H1 (cell line): ENCODE measurements around the gene THAP11. TPM values are rescaled to one million over a fixed set of nuclear protein-coding genes. Genes with fewer than 3 reads are reported as not detected.

ENCODE experiments used
- CTCF ChIA-PET: fragments of 300-600 bp; sonication (Branson Sonifier 250); formaldehyde crosslinking; loops from one replicate; lab custom pipeline; 2021; ENCODE audit not compliant: partially characterized antibody; lab: Charles Lee
- POLR2A ChIA-PET: fragments of 300-600 bp; sonication (Branson Sonifier 250); formaldehyde crosslinking; loops from one replicate; lab custom pipeline; 2021; ENCODE audit warnings: inconsistent platforms; ENCODE audit not compliant: partially characterized antibody; lab: Charles Lee
- DNase-seq, 2 experiments: peaks; one replicate each; pipeline versions ENCODE4 v3.0.0 to v3.0.0-alpha.2; 2010 to 2022; ENCODE audit warnings: low spot score in 2 of 2, low read depth in 1 of 2, mixed read lengths in 1 of 2
- FAIRE-seq: peaks from 2 replicates; lab custom pipeline; 2011; peaks lifted over from hg19 to GRCh38; lab: Jason Lieb, UNC
- H2AFZ ChIP-seq: 2 replicates; pipeline ENCODE4 v1.8.1; 2012; ENCODE audit warnings: low read length, inconsistent platforms
- H2AK5ac ChIP-seq: 2 replicates; pipeline ENCODE4 v1.6.1; 2013; ENCODE audit warnings: low read depth, low read length
- H2BK120ac ChIP-seq: replicated peaks from 2 replicates; pipeline ENCODE3; 2013; ENCODE audit warnings: low read depth, low read length, inconsistent platforms
- H2BK12ac ChIP-seq: 2 replicates; pipeline ENCODE4 v1.6.1; 2013; ENCODE audit warnings: low read depth, low read length
- H2BK15ac ChIP-seq: 2 replicates; pipeline ENCODE4 v1.6.1; 2013; ENCODE audit warnings: low read length
- H2BK20ac ChIP-seq: 2 replicates; pipeline ENCODE4 v1.6.1; 2013; ENCODE audit warnings: low read length
- H2BK5ac ChIP-seq: 2 replicates; pipeline ENCODE4 v1.6.1; 2013; ENCODE audit warnings: low read depth, low read length
- H3K14ac ChIP-seq: 2 replicates; pipeline ENCODE4 v1.6.1; 2013; ENCODE audit warnings: inconsistent platforms; ENCODE audit not compliant: insufficient read length
- H3K18ac ChIP-seq: 2 replicates; pipeline ENCODE4 v1.6.1; 2013; ENCODE audit warnings: low read length; ENCODE audit errors: extremely low read depth
- H3K23ac ChIP-seq: 2 replicates; pipeline ENCODE4 v1.6.1; 2013; ENCODE audit warnings: inconsistent platforms; ENCODE audit not compliant: insufficient read length
- H3K23me2 ChIP-seq: 2 replicates; pipeline ENCODE4 v1.6.1; 2013; ENCODE audit warnings: low read depth, low read length
- H3K27ac ChIP-seq: 2 replicates; pipeline ENCODE4 v1.6.1; 2011; ENCODE audit warnings: low read depth, low read length, inconsistent platforms
- H3K27me3 ChIP-seq, 4 experiments: replicated peaks in 1 of 4; 1 replicate in 1 of 4; 2 replicates in 3 of 4; pipeline versions ENCODE4 v1.6.1 to v1.8.1; 2011 to 2013; ENCODE audit warnings: low read length in 3 of 4, mild to moderate bottlenecking in 3 of 4, inconsistent platforms in 2 of 4, mixed read lengths in 2 of 4, moderate library complexity in 1 of 4; ENCODE audit not compliant: control insufficient read depth in 3 of 4, insufficient read depth in 3 of 4; ENCODE audit errors: extremely low read depth in 1 of 4
- H3K36me3 ChIP-seq, 4 experiments: 2 replicates each; pipeline versions ENCODE4 v1.6.1 to v1.8.1; 2011 to 2013; ENCODE audit warnings: mild to moderate bottlenecking in 4 of 4, low read length in 3 of 4, moderate library complexity in 2 of 4, control low read depth in 1 of 4, inconsistent platforms in 1 of 4; ENCODE audit not compliant: insufficient read depth in 4 of 4, control insufficient read depth in 2 of 4
- H3K4ac ChIP-seq: replicated peaks from 2 replicates; pipeline ENCODE3; 2013; ENCODE audit warnings: low read length, low read depth, mixed read lengths, inconsistent platforms; ENCODE audit not compliant: insufficient read length
- H3K4me1 ChIP-seq, 4 experiments: replicated peaks in 1 of 4; 1 replicate in 1 of 4; 2 replicates in 3 of 4; pipeline versions ENCODE4 v1.6.1 to v1.8.1; 2011 to 2013; ENCODE audit warnings: low read length in 3 of 4, inconsistent platforms in 2 of 4, mixed read lengths in 1 of 4; ENCODE audit not compliant: insufficient read depth in 4 of 4, control insufficient read depth in 3 of 4
- H3K4me2 ChIP-seq, 2 experiments: 2 replicates each; pipeline versions ENCODE4 v1.6.1 to v1.8.1; 2011 to 2013; ENCODE audit warnings: low read depth in 2 of 2, low read length in 2 of 2, control low read depth in 1 of 2, inconsistent platforms in 1 of 2, mild to moderate bottlenecking in 1 of 2; ENCODE audit not compliant: insufficient read depth in 1 of 2
- H3K4me3 ChIP-seq, 4 experiments: fragments of 200-600, 300-600 bp in 1 of 4; sonication (generic), shearing (Covaris generic), sonication (Bioruptor Twin) in 1 of 4; 2 replicates each; pipeline versions ENCODE4 v1.5.1 to v1.8.1; 2011 to 2016; ENCODE audit warnings: low read length in 4 of 4, low read depth in 3 of 4, control low read depth in 2 of 4, inconsistent platforms in 2 of 4, mild to moderate bottlenecking in 2 of 4, mixed read lengths in 1 of 4, moderate library complexity in 1 of 4; ENCODE audit not compliant: insufficient read depth in 2 of 4; ENCODE audit errors: extremely low read depth in 1 of 4
- H3K56ac ChIP-seq: replicated peaks from 2 replicates; pipeline ENCODE3; 2013; ENCODE audit warnings: low read depth, mild to moderate bottlenecking, mixed read lengths, low read length, inconsistent platforms; ENCODE audit not compliant: insufficient read length
- H3K79me1 ChIP-seq: 2 replicates; pipeline ENCODE4 v1.6.1; 2013; ENCODE audit warnings: low read depth, low read length, control low read depth
- H3K79me2 ChIP-seq, 2 experiments: 2 replicates each; pipeline versions ENCODE4 v1.6.1 to v1.8.1; 2012 to 2013; ENCODE audit warnings: low read length in 2 of 2, mild to moderate bottlenecking in 2 of 2, inconsistent platforms in 1 of 2; ENCODE audit not compliant: insufficient read depth in 2 of 2, control insufficient read depth in 1 of 2
- H3K9ac ChIP-seq, 4 experiments: replicated peaks in 1 of 4; 1 replicate in 1 of 4; 2 replicates in 3 of 4; pipeline versions ENCODE4 v1.6.1 to v1.8.1; 2011 to 2013; ENCODE audit warnings: low read depth in 3 of 4, low read length in 3 of 4, control low read depth in 2 of 4, mild to moderate bottlenecking in 2 of 4, moderate library complexity in 2 of 4, inconsistent platforms in 1 of 4; ENCODE audit errors: extremely low read depth in 1 of 4
- H3K9me3 ChIP-seq, 2 experiments: 2 replicates each; pipeline versions ENCODE4 v1.6.1 to v1.8.1; 2012 to 2013; ENCODE audit warnings: mild to moderate bottlenecking in 2 of 2, moderate library complexity in 2 of 2, control low read depth in 1 of 2, inconsistent platforms in 1 of 2, low read depth in 1 of 2, low read length in 1 of 2, mixed read lengths in 1 of 2; ENCODE audit not compliant: insufficient read depth in 2 of 2
- H4K20me1 ChIP-seq, 2 experiments: replicated peaks in 1 of 2; 2 replicates each; pipeline versions ENCODE3 to v1.8.1; 2011 to 2013; ENCODE audit warnings: inconsistent platforms in 2 of 2, low read length in 2 of 2, mild to moderate bottlenecking in 1 of 2; ENCODE audit not compliant: insufficient read depth in 2 of 2, control insufficient read depth in 1 of 2
- H4K5ac ChIP-seq: 2 replicates; pipeline ENCODE4 v1.6.1; 2013; ENCODE audit warnings: low read length, low read depth, mixed read lengths, inconsistent platforms; ENCODE audit not compliant: insufficient read length
- H4K8ac ChIP-seq: 2 replicates; pipeline ENCODE4 v1.8.0; 2013; ENCODE audit warnings: mild to moderate bottlenecking, moderate library complexity, low read length, inconsistent platforms; ENCODE audit not compliant: insufficient read depth; ENCODE audit errors: extremely low read depth
- H4K91ac ChIP-seq: replicated peaks from 2 replicates; pipeline ENCODE3; 2013; ENCODE audit warnings: low read length, mixed read lengths, inconsistent platforms; ENCODE audit not compliant: insufficient read length
- WGBS, 2 experiments: shearing (Covaris generic) in 1 of 2; methylation state at CpG; one replicate each; pipeline versions ENCODE4 v1.1.6 to v1.1.7; 2013 to 2015; ENCODE audit warnings: low lambda C conversion rate in 2 of 2, mixed read lengths in 2 of 2, inconsistent platforms in 1 of 2, low coverage in 1 of 2, missing lambda C conversion rate in 1 of 2; ENCODE audit not compliant: insufficient replicate concordance in 2 of 2, insufficient coverage in 1 of 2, insufficient read length in 1 of 2; ENCODE audit errors: extremely low coverage in 1 of 2, missing lambda C conversion rate in 1 of 2; 5-methylcytosine and 5-hydroxymethylcytosine counted together
- polyA plus RNA-seq, 7 experiments: library from polyadenylated mRNA; depleted of rRNA in 3 of 7; stranded (reverse) in 5 of 7; unstranded in 2 of 7; fragments of >200 nt in 5 of 7; fragments of 200-250 nt in 2 of 7; gene quantifications; 1 replicate in 5 of 7; 2 replicates in 1 of 7; 4 replicates in 1 of 7; pipeline versions ENCODE4 v1.2.1 to v1.2.3, GENCODE V29; 2011 to 2013; ENCODE audit warnings: missing spikeins in 2 of 7, mixed read lengths in 2 of 7
- total RNA-seq: library from RNA; stranded (reverse); fragmentation: NEBNext Ultra II Directional; extraction: Animal tissue kit (Norgen Biotek cat#: 25700); gene quantifications from 2 replicates; pipeline ENCODE4 v1.2.1, GENCODE V29; 2021

The THAP11 gene
- total and polyA plus RNA-seq, 2 of the 8 experiments (the other 6 are each of a cell fraction or from before 2014, with no cell fraction given), result 50.8 to 54.8 TPM

GRCh38 chr16:67811899-67812298, 30.2 kb upstream of the THAP11 start:
- FAIRE-seq (no peak), DNase-seq (no peak)
- H3K23ac ChIP-seq, result no peak overlapping the region
- H3K36me3 ChIP-seq, result no peaks in the 10 kb centered on the region
- no peak overlapping the region for H4K8ac ChIP-seq
- H3K23me2 ChIP-seq, result peaks cover 3% of the 10 kb centered on the region
- no peaks in the 10 kb centered on the region; a peak in 1 of 7 replicates for H3K27me3 ChIP-seq
- no peak overlapping the region for H2BK12ac ChIP-seq
- H3K4me2 ChIP-seq, result no peak overlapping the region
- ChIA-PET CTCF (interaction anchor here (1.4 to 6.3 kb wide), 3 partner anchors 17 to 144 kb away, joined by 6 to 100 read pairs (median 7); no protein-coding TSS in a partner anchor), POLR2A (no interaction called here)
- H4K91ac ChIP-seq, result no peak overlapping the region
- H3K9ac ChIP-seq, result no peak overlapping the region
- WGBS, 2 experiments, result 94% methylated on average over 1 of the region's 1 CpG; no CpG with 5 or more reads in 1 of the 2 experiments
- no peaks in the 10 kb centered on the region for H3K79me2 ChIP-seq
- no peak overlapping the region for H2BK120ac ChIP-seq
- no peak overlapping the region for H3K56ac ChIP-seq
- no peaks in the 10 kb centered on the region for H3K9me3 ChIP-seq
- no peak overlapping the region for H2BK5ac ChIP-seq
- H2AFZ ChIP-seq, result no peak overlapping the region
- H3K14ac ChIP-seq, result no peak overlapping the region
- no peak overlapping the region for H2AK5ac ChIP-seq
- no peaks in the 10 kb centered on the region for H4K20me1 ChIP-seq
- H3K79me1 ChIP-seq, result no peaks in the 10 kb centered on the region
- no peak overlapping the region for H4K5ac ChIP-seq
- H3K27ac ChIP-seq, result no peak overlapping the region
- H3K4me1 ChIP-seq, result peaks cover 0 to 2% (median 0%) of the 10 kb centered on the region in 4 experiments; a peak in 1 of 7 replicates
- no peak overlapping the region for H2BK20ac ChIP-seq
- no peak overlapping the region for H3K4ac ChIP-seq
- no peak overlapping the region for H3K4me3 ChIP-seq
- no peak overlapping the region for H2BK15ac ChIP-seq
- no peak overlapping the region for H3K18ac ChIP-seq
